WTC11 (cell line): Measurements from ENCODE around the gene ITPRIP. TPM values are rescaled to one million over a fixed set of nuclear protein-coding genes. Genes with fewer than 3 reads are reported as not detected.

ENCODE experiments used
- ATAC-seq: fragments of 200-7000 bp; cut with Tn5 transposase; 2 replicates; pipeline ENCODE4 v1.10.0; 2021; ENCODE audit warnings: mild to moderate bottlenecking, moderate library complexity
- CTCF ChIA-PET: fragments of 300-600 bp; sonication (Branson Sonifier 250); formaldehyde crosslinking; loops from one replicate; lab custom pipeline; 2021; ENCODE audit warnings: antibody characterized with exemption; lab: Charles Lee
- POLR2A ChIA-PET: fragments of 350-600 bp; sonication (Branson Sonifier 250); formaldehyde crosslinking; loops from one replicate; lab custom pipeline; 2021; ENCODE audit warnings: antibody characterized with exemption; lab: Charles Lee
- DNase-seq: peaks from one replicate; pipeline ENCODE4 v3.0.0; 2021; ENCODE audit warnings: low spot score
- H3K27ac Mint-ChIP-seq: 2 replicates; pipeline ENCODE4 v1.8.0; 2021; ENCODE audit warnings: mixed read lengths
- H3K27me3 Mint-ChIP-seq: 2 replicates; pipeline ENCODE4 v1.8.0; 2021; ENCODE audit warnings: low read depth, mild to moderate bottlenecking, moderate library complexity, mixed read lengths
- H3K36me3 Mint-ChIP-seq: 2 replicates; pipeline ENCODE4 v1.8.0; 2021; ENCODE audit warnings: mixed read lengths
- H3K4me1 Mint-ChIP-seq: 2 replicates; pipeline ENCODE4 v1.8.0; 2022; ENCODE audit warnings: mixed read lengths
- H3K4me3 Mint-ChIP-seq: 2 replicates; pipeline ENCODE4 v1.8.0; 2021; ENCODE audit warnings: mild to moderate bottlenecking, moderate library complexity, mixed read lengths
- H3K9me3 Mint-ChIP-seq: 2 replicates; pipeline ENCODE4 v1.8.0; 2021; ENCODE audit warnings: mixed read lengths
- ESRRA ChIP-seq: sonication (generic); formaldehyde crosslinking; IDR thresholded peaks from 2 replicates; pipeline ENCODE4 v1.8.1; 2022; ENCODE audit warnings: mild to moderate bottlenecking, missing genetic modification reagents, borderline replicate concordance
- FOXP1 ChIP-seq: sonication (generic); formaldehyde crosslinking; IDR thresholded peaks from 2 replicates; pipeline ENCODE4 v1.8.0; 2022; ENCODE audit warnings: missing genetic modification reagents, mild to moderate bottlenecking, moderate library complexity, borderline replicate concordance
- GABPB1 ChIP-seq: sonication (generic); formaldehyde crosslinking; IDR thresholded peaks from 2 replicates; pipeline ENCODE4 v1.8.1; 2023; ENCODE audit warnings: mild to moderate bottlenecking, missing genetic modification reagents
- GRHL2 ChIP-seq: fragments of 250-450 bp; sonication (Bioruptor Pico); IDR thresholded peaks from 2 replicates; pipeline ENCODE4 v1.8.0; 2022; ENCODE audit warnings: mild to moderate bottlenecking, moderate library complexity; ENCODE audit not compliant: insufficient replicate concordance, severe bottlenecking
- JAZF1 ChIP-seq: fragments of 250-450 bp; sonication (Bioruptor Pico); IDR thresholded peaks from 2 replicates; pipeline ENCODE4 v1.9.0; 2021; ENCODE audit warnings: moderate library complexity, mild to moderate bottlenecking, inconsistent platforms
- KAT7 ChIP-seq: sonication (generic); formaldehyde crosslinking; IDR thresholded peaks from 2 replicates; pipeline ENCODE4 v1.8.1; 2023; ENCODE audit warnings: missing genetic modification reagents, mild to moderate bottlenecking, borderline replicate concordance
- SMAD3 ChIP-seq: sonication (generic); formaldehyde crosslinking; IDR thresholded peaks from 2 replicates; pipeline ENCODE4 v1.8.0; 2022; ENCODE audit warnings: missing genetic modification reagents, mild to moderate bottlenecking, borderline replicate concordance
- SOX15 ChIP-seq: fragments of 250-450 bp; sonication (Bioruptor Pico); IDR thresholded peaks from 2 replicates; pipeline ENCODE4 v1.9.0; 2021; ENCODE audit warnings: mild to moderate bottlenecking
- ZNF263 ChIP-seq: sonication (generic); formaldehyde crosslinking; IDR thresholded peaks from 2 replicates; pipeline ENCODE4 v1.8.1; 2022; ENCODE audit warnings: low read depth, mild to moderate bottlenecking, moderate library complexity, missing genetic modification reagents
- ZNF317 ChIP-seq: sonication (generic); formaldehyde crosslinking; IDR thresholded peaks from 2 replicates; pipeline ENCODE4 v1.8.1; 2023; ENCODE audit warnings: low read depth, mild to moderate bottlenecking, moderate library complexity, missing genetic modification reagents, borderline replicate concordance
- total RNA-seq: library from RNA; stranded (reverse); gene quantifications from 3 replicates; pipeline ENCODE4 v1.2.3, GENCODE V29; 2021
- TF ChIP-seq, protein P1 (sequence below): sonication (generic); formaldehyde crosslinking; IDR thresholded peaks from 2 replicates; pipeline ENCODE4 v1.8.1; 2022; ENCODE audit warnings: missing genetic modification reagents, borderline replicate concordance
- TF ChIP-seq, protein P2 (sequence below): sonication (generic); formaldehyde crosslinking; IDR thresholded peaks from 2 replicates; pipeline ENCODE4 v1.8.1; 2022; ENCODE audit warnings: mild to moderate bottlenecking, moderate library complexity, missing genetic modification reagents
- TF ChIP-seq, protein P3 (sequence below): sonication (generic); formaldehyde crosslinking; IDR thresholded peaks from 2 replicates; pipeline ENCODE4 v1.8.0; 2023; ENCODE audit warnings: missing genetic modification reagents
- TF ChIP-seq, protein P4 (sequence below): sonication (generic); formaldehyde crosslinking; IDR thresholded peaks from 2 replicates; pipeline ENCODE4 v1.8.0; 2022; ENCODE audit warnings: mild to moderate bottlenecking, missing genetic modification reagents
- TF ChIP-seq, protein P5 (sequence below): fragments of 250-450 bp; sonication (Bioruptor Pico); IDR thresholded peaks from 2 replicates; pipeline ENCODE4 v1.9.0; 2021; ENCODE audit warnings: mild to moderate bottlenecking, borderline replicate concordance
- TF ChIP-seq, protein P6 (sequence below): sonication (generic); formaldehyde crosslinking; IDR thresholded peaks from 2 replicates; pipeline ENCODE4 v1.8.1; 2022; ENCODE audit warnings: low read depth, missing genetic modification reagents, borderline replicate concordance

The ITPRIP gene
- total RNA-seq, 1 experiment from 2014 or later = 16.8 TPM

DNA sequence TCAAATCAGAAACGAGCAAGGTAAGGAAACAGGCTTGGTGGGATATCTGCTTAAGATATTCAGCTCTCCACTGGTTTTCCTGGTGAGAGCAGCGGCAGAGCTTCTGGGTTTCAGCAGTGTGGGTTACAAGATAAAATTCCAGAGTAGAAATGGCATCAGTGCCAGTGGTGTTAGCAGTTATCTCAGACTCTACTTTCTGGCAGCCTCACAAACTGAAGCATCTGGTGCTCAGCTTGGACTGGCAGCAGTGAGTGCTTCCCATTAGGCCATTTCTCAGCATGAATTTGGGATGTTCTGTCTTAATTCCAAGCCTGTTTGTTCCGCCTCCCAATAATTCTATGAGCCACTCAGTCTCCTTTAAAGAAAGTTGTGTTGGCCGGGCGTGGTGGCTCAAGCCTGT lies 76.2 kb downstream of the ITPRIP start:
- H3K27me3 Mint-ChIP-seq = no peaks in the 10 kb centered on the region
- DNase-seq (no peak), ATAC-seq (no peak)
- H3K4me3 Mint-ChIP-seq = no peak overlapping the region
- peaks cover 68% of the 10 kb centered on the region for H3K36me3 Mint-ChIP-seq
- H3K27ac Mint-ChIP-seq = no peak overlapping the region
- CTCF ChIA-PET = interaction anchor here (0.7 to 1.0 kb wide), 3 partner anchors 92 to 204 kb away, joined by 3 read pairs; partner anchors contain the start of genes CFAP58 and SFR1
- no peak for TF ChIP-seq SMAD3
- TF ChIP-seq, all 79 proteins: peak for 0
- POLR2A ChIA-PET = no interaction called here
- Mint-ChIP-seq H3K4me1 (peaks cover 2% of the 10 kb centered on the region), H3K9me3 (no peaks in the 10 kb centered on the region)

DNA sequence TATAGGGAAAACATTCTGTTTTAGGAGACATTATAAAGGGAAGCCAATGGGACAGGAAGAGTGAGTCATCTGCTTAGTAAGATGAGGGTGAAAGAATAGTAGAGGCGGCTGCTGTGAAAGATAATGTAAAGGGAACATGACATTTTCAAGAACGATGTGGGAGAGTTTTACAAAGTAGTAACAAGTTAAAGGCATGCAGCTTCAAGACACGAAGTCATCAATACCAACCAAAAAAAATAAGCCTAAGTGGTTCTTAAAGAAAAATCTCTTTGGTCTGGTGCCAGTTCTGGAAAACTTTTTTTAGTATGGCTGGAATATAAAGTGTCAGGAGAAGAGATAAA lies 77.5 kb downstream of the ITPRIP start:
- ChIA-PET CTCF (no interaction called here), POLR2A (no interaction called here)
- no peaks in the 10 kb centered on the region for H3K9me3 Mint-ChIP-seq
- H3K4me1 Mint-ChIP-seq = peaks cover 14% of the 10 kb centered on the region
- no peak for TF ChIP-seq JAZF1 (CRISPR knock-in tag)
- TF ChIP-seq, protein P1, sequence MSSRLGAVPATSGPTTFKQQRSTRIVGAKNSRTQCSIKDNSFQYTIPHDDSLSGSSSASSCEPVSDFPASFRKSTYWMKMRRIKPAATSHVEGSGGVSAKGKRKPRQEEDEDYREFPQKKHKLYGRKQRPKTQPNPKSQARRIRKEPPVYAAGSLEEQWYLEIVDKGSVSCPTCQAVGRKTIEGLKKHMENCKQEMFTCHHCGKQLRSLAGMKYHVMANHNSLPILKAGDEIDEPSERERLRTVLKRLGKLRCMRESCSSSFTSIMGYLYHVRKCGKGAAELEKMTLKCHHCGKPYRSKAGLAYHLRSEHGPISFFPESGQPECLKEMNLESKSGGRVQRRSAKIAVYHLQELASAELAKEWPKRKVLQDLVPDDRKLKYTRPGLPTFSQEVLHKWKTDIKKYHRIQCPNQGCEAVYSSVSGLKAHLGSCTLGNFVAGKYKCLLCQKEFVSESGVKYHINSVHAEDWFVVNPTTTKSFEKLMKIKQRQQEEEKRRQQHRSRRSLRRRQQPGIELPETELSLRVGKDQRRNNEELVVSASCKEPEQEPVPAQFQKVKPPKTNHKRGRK = no peak
- TF ChIP-seq ZNF263 (CRISPR knock-in tag) = no peak
- no peak for TF ChIP-seq GABPB1
- TF ChIP-seq, protein P2, sequence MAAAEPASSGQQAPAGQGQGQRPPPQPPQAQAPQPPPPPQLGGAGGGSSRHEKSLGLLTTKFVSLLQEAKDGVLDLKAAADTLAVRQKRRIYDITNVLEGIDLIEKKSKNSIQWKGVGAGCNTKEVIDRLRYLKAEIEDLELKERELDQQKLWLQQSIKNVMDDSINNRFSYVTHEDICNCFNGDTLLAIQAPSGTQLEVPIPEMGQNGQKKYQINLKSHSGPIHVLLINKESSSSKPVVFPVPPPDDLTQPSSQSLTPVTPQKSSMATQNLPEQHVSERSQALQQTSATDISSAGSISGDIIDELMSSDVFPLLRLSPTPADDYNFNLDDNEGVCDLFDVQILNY = no peak
- no peak for TF ChIP-seq FOXP1
- TF ChIP-seq ZNF317 (CRISPR knock-in tag) = no peak
- no peak for TF ChIP-seq GRHL2 (CRISPR knock-in tag)
- TF ChIP-seq, protein P3, sequence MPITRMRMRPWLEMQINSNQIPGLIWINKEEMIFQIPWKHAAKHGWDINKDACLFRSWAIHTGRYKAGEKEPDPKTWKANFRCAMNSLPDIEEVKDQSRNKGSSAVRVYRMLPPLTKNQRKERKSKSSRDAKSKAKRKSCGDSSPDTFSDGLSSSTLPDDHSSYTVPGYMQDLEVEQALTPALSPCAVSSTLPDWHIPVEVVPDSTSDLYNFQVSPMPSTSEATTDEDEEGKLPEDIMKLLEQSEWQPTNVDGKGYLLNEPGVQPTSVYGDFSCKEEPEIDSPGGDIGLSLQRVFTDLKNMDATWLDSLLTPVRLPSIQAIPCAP (CRISPR knock-in tag) = no peak
- TF ChIP-seq KAT7 = no peak
- TF ChIP-seq SOX15 (CRISPR knock-in tag) = no peak
- H3K27me3 Mint-ChIP-seq = no peaks in the 10 kb centered on the region
- DNase-seq (no peak), ATAC-seq (no peak)
- H3K27ac Mint-ChIP-seq = no peak overlapping the region
- H3K36me3 Mint-ChIP-seq = peaks cover 58% of the 10 kb centered on the region
- H3K4me3 Mint-ChIP-seq = no peak overlapping the region

DNA sequence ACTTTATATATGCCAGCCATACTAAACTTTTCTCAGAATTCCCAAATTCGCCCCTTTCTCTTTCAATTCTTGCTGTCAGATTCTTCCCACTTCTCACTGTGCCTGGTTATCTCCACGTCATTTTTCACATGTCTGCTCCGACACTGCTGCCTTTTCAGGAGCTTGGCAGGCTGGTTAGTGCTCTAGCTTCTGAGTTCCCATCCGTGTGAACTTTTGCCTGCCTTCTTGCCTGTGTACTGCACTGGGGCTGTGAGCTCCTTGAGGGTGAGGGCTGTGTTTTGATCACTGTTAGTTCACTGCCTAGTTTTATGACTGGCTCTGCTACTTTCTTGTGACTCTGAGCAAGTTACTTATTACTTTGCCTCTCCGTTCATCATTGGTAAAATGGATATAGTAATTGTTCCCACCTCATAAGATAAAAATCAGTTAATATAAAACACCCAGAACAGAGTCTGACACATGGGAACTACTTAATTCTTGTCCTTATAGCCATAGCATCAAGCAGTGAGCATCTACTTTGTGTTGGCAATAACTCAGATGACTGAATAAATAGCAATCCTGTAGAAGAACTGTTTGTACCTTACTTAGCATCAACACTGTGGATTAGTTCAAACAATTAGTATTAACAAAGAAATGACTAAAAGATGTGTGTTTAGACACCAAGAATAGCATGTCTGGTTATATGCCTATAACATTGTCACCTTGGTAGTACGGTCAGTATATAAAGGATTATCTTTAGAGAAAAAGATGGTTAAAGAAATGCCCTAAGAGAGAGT lies 78.1 kb downstream of the ITPRIP start:
- ATAC-seq (no peak), DNase-seq (no peak)
- Mint-ChIP-seq H3K27ac (no peak overlapping the region), H3K9me3 (no peaks in the 10 kb centered on the region), H3K4me3 (no peak overlapping the region), H3K36me3 (peaks cover 52% of the 10 kb centered on the region), H3K27me3 (no peaks in the 10 kb centered on the region), H3K4me1 (peaks cover 17% of the 10 kb centered on the region)
- POLR2A ChIA-PET = no interaction called here
- CTCF ChIA-PET = interaction anchor here (0.5 to 1.7 kb wide), 2 partner anchors 215 to 434 kb away, joined by 3 to 5 read pairs; no protein-coding TSS in a partner anchor
- TF ChIP-seq ESRRA = no peak
- TF ChIP-seq, protein P4, sequence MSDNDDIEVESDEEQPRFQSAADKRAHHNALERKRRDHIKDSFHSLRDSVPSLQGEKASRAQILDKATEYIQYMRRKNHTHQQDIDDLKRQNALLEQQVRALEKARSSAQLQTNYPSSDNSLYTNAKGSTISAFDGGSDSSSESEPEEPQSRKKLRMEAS = no peak
- TF ChIP-seq, protein P1 = no peak
- TF ChIP-seq, protein P5, sequence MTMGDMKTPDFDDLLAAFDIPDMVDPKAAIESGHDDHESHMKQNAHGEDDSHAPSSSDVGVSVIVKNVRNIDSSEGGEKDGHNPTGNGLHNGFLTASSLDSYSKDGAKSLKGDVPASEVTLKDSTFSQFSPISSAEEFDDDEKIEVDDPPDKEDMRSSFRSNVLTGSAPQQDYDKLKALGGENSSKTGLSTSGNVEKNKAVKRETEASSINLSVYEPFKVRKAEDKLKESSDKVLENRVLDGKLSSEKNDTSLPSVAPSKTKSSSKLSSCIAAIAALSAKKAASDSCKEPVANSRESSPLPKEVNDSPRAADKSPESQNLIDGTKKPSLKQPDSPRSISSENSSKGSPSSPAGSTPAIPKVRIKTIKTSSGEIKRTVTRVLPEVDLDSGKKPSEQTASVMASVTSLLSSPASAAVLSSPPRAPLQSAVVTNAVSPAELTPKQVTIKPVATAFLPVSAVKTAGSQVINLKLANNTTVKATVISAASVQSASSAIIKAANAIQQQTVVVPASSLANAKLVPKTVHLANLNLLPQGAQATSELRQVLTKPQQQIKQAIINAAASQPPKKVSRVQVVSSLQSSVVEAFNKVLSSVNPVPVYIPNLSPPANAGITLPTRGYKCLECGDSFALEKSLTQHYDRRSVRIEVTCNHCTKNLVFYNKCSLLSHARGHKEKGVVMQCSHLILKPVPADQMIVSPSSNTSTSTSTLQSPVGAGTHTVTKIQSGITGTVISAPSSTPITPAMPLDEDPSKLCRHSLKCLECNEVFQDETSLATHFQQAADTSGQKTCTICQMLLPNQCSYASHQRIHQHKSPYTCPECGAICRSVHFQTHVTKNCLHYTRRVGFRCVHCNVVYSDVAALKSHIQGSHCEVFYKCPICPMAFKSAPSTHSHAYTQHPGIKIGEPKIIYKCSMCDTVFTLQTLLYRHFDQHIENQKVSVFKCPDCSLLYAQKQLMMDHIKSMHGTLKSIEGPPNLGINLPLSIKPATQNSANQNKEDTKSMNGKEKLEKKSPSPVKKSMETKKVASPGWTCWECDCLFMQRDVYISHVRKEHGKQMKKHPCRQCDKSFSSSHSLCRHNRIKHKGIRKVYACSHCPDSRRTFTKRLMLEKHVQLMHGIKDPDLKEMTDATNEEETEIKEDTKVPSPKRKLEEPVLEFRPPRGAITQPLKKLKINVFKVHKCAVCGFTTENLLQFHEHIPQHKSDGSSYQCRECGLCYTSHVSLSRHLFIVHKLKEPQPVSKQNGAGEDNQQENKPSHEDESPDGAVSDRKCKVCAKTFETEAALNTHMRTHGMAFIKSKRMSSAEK (CRISPR knock-in tag) = no peak
- TF ChIP-seq, protein P6, sequence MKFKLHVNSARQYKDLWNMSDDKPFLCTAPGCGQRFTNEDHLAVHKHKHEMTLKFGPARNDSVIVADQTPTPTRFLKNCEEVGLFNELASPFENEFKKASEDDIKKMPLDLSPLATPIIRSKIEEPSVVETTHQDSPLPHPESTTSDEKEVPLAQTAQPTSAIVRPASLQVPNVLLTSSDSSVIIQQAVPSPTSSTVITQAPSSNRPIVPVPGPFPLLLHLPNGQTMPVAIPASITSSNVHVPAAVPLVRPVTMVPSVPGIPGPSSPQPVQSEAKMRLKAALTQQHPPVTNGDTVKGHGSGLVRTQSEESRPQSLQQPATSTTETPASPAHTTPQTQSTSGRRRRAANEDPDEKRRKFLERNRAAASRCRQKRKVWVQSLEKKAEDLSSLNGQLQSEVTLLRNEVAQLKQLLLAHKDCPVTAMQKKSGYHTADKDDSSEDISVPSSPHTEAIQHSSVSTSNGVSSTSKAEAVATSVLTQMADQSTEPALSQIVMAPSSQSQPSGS (CRISPR knock-in tag) = no peak
